Left ventricle myocardium superior (tissue), 1 donor: ENCODE measurements around the gene MYL6B. TPM values are rescaled to one million over a fixed set of nuclear protein-coding genes. Genes with fewer than 3 reads are reported as not detected.
"Not testable (repeated sequence)": the region's sequence is repeated elsewhere in the genome, so short reads cannot be mapped to it uniquely, and the experiment has no call there.

Source experiments
- ATAC-seq: fragments of 200-7000 bp; cut with Tn5 transposase; one replicate; pipeline ENCODE4 v1.9.1; 2020; ENCODE audit warnings: mild to moderate bottlenecking, moderate library complexity
- DNase-seq: peaks from one replicate; pipeline ENCODE4 v3.0.0-alpha.2; 2020
- intact Hi-C: fragments of 100-400 bp; cut with micrococcal nuclease; formaldehyde crosslinking; loops from one replicate; pipeline ENCODE4 v1.11.0; 2022
- long read RNA-seq: library from polyadenylated mRNA; unstranded; transcript quantifications from one replicate; pipeline ENCODE4 v2.0.0, GENCODE V29; 2021
- total RNA-seq: library from RNA; stranded (reverse); fragmentation: NEBNext Ultra II Directional; extraction: Animal tissue kit (Norgen Biotek cat#: 25700); gene quantifications from one replicate; pipeline ENCODE4 v1.2.1, GENCODE V29; 2021
- donor health status: DM: no; HTN: yes; CAD: no; lungs with severe emphysema.

MYL6B gene
- total RNA-seq = 41.4 TPM
- long read RNA-seq, partial matches to known transcripts = 6 of 27 reads
- long read RNA-seq, other reads (novel, unspliced or antisense) = 17 of 27 reads

- ATAC-seq = peak; percentile 96
- intact Hi-C loops = no loop called here
- DNase-seq = peak; percentile 97
Observed at GRCh38 chr12:56152132-56152755, at the start of gene MYL6B. TSS of gene MYL6B (plus strand) at chr12:56152587. CDS start at chr12:56153919, 1,332 bp downstream.

DNA sequence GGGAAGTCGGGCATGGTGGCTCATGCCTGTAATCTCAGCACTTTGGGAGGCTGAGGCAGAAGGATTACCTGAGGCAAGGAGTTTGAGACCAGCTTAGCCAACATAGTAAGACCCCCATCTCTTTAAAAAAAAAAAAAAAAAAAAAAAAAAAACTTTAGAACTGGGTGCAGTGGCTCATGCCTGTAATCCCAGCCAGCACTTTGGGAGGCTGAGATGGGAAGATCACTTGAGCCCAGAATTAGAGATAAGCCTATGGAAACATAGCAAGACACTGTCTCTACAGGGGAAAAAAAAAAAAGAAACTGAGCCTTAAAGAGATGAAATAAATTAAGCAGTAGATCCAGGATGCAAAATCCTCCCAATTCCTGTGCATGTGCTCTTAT is 49.7 kb upstream of the MYL6B start:
- ATAC-seq (no peak), DNase-seq (no peak)
- intact Hi-C loops = no loop called here

GRCh38 chr12:56103066-56103711 is 49.2 kb upstream of the MYL6B start:
- intact Hi-C loops = no loop called here
- DNase-seq = no peak
- no peak for ATAC-seq

- DNase-seq (no peak), ATAC-seq (no peak)
- intact Hi-C loops = no loop called here
Observed at GRCh38 chr12:56103823-56104108, 48.6 kb upstream of the MYL6B start.

DNA sequence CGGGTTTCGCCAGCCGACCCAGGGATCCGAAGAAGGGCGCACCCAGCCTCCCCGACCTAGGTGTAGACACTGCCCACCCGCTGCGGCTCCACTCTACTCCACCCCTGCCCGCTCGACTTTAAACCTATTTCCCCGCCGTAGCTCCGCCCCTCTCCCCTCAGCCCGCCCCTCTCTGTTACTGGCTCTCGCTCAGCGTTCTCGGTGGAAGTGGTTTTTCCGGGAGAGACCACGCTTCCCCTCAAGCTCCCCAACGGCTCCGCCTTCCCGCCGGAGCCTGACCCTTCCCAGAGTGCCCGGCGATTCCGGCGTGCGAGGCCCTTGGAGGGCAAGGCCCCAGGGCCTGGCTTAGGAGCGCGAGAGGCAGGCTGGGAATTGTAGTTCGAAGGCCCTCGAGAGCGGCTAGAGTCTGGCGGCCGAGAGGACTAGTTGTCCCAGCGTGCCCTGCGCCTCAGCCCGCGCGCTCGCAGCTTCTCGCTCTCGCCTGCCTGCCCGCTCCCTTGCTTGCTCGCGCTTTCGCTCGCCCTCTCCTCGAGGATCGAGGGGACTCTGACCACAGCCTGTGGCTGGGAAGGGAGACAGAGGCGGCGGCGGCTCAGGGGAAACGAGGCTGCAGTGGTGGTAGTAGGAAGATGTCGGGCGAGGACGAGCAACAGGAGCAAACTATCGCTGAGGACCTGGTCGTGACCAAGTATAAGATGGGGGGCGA is 48.1 kb upstream of the MYL6B start, which contains the start of gene PA2G4:
Gene PA2G4 (plus strand): TSS at position 451 of the 706 bp plus-strand sequence. CDS start 179 bp downstream, at position 630.
- ATAC-seq = peak; percentile 98
- DNase-seq = peak; percentile 98
- intact Hi-C loops = no loop called here

DNA sequence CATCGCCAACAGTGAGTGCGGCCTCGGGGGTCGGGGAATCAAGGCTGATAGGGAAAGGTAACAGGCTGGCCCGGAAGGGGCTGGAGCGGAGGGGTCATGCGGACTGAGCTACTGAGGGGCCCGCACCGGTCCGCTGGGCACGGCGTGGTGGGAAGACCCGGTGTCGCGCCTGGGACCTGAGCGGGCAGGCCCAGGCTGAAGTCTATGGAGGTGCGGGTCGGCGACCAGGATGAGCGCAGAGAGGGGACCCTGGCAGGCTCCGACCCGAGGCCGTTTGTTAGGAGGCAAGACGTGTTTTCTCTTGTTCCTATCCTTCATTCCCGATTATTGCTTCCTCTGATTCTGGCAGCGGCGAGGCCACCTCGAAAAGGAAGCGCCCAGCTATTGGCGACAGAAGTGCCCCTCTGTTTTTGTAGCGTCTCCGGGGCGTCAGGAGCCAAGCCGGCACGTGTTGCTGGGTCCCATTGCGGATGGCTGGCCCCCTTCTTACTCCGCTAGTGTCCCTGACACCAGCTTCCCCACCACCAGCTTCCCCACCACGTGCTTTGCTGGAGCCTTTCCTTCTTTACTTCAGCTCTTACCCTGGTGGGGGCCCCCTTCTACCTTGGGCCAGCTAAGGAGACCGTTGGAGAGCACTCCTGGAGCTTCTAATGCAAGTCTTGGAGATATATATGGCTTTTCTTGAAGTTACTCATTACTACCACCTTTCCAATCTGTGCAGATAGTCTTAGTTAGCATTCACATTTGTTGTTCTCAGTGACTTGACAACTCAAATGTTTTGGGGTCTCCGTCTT is 47.4 kb upstream of the MYL6B start:
- peak; percentile 60 for DNase-seq
- intact Hi-C loops = no loop called here
- peak; percentile 34 for ATAC-seq

DNA sequence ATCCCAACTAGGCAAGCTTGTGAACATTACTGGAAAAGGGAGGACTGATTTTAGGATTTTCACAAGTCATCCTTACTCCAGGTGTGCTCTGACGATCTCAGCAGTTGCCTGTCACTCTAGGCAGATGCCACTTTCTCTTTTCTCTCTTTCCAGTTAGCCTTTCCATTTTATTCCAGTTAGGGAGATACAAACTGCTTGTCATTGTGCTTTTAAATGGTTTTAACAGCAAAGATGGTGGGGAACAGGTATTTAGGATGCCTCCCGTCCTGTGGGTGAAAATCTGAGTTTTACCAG is 46.8 kb upstream of the MYL6B start:
- no peak for DNase-seq
- intact Hi-C loops = no loop called here
- ATAC-seq = no peak

GRCh38 chr12:56107242-56107641 is 45.1 kb upstream of the MYL6B start:
- DNase-seq (no peak), ATAC-seq (no peak)
- intact Hi-C loops = no loop called here

- DNase-seq (no peak), ATAC-seq (no peak)
- intact Hi-C loops = no loop called here
Observed at GRCh38 chr12:56110571-56110970, 41.8 kb upstream of the MYL6B start.

DNA sequence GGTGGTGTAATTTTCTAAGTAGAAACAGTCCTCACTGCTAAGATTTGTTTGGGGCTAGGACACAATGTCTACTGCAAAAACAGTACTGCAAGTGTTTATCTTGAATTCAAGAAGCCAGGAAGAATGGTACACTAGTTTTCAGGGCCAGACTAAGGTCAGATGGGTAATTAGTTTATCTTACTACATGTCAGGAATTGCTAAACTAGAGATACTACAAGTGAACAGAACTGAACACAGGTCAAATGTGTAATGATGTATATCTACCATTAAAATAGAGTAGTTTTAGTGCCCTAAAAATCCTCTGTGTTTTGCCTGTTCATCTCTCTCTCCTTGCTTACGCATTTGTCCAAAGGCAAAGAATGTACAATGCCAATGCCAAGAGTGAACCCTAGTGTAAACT is 38.3 kb upstream of the MYL6B start:
- intact Hi-C loops = no loop called here
- ATAC-seq (no peak), DNase-seq (no peak)

DNA sequence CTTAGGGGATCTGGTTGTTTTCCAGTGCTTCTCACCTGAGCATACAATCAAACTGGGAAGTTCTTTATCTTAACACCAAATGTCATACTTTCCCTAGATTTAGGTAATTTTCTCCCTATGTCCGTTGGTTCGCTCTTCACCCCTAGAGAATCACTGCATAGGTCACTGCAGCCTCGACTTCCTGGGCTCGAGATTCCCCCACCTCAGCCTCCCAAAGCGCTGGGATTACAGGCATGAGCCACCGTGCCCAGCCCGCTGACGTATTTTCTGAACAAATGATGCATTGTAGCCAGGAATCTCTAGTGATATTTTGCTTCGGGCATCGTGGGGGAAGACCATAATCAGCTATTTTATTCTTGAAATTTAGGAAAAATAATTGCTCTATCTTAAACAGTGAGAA is 37.1 kb upstream of the MYL6B start:
- ATAC-seq (no peak), DNase-seq (peak; percentile 38)
- intact Hi-C loops = no loop called here

DNA sequence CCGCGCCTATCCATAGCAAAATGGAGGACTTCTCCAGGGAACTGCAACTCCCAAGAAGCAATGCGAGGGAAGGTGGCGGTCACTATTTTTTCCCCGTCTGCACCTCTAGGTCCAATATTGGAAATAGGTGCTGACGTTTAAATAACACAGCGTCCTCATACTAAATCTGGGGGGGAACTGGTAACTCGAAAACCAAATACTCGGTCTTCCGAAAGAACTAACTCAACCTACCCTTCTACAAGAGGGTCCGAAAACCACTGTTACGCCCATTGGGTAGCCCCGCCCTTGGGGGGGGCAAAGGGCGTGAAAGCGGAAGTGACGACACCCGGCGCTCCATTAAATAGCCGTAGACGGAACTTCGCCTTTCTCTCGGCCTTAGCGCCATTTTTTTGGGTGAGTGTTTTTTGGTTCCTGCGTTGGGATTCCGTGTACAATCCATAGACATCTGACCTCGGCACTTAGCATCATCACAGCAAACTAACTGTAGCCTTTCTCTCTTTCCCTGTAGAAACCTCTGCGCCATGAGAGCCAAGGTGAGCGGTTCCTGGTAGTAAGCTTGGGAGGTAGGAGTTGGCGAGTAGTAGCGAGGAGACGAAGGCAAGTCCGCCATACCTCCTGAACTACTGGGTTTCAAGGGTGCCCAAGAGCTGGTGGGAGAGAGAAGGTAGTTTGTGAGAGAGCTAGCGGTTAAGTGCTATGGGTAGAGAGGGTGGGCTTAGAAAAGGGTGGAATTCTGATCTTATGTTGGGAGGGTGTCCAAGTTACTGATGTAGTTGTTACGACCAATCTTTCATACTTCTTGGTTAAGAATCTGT is 35.9 kb upstream of the MYL6B start, which contains the start of gene RPL41:
Gene RPL41 (plus strand): TSS at position 367 of the 815 bp plus-strand sequence.
- intact Hi-C loops = no loop called here
- DNase-seq = peak; percentile 96
- ATAC-seq = peak; percentile 78

GRCh38 chr12:56117082-56117706 is 35.2 kb upstream of the MYL6B start:
- DNase-seq, ATAC-seq, intact Hi-C loops: not testable (repeated sequence)

DNA sequence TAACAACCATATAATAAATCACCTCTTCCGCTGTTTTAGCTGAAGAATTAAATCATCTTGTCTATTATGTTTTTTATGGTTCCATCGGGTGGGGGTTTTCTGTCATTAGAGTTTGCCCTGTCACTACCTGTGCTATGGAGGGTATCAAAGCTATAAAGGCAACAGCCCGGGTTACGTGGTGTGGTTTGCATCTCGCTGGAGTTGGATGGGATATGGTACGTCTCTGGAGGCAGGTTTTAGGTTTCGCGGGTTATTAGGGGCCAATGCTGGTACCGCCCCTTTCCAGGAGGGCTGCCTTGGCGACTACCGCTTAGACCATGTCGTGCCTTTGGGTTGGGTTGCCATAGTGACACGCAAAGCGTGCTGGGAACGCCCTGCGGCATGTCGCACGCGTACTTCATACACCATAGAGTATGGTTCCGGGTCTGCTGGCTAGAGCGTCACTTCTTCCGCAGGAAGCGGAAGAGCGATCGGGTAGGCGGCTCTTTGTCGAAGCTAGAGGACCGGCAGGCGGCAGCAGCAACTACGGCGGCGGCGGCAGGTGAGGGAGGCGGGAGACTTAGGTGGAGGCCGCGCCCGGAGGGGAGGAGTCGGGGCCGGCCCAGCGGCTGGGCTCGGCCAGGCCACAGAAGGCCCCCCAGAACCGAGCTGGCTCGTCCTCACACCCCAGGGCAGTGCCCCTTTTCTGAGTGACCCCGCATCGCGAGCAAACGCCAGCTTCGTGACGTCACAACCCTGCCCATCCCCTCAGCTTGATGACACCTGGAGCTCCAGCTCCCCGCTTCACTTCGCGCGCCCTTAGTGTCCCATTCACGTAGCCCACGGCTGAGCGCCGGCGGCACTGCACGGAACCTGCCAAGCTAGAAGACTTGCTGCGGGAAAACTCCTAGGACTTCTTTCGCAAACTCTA is 34.4 kb upstream of the MYL6B start, which contains the start of gene ZC3H10:
Gene ZC3H10 (plus strand): TSS at position 489 of the 910 bp plus-strand sequence. CDS start 2,297 bp downstream, outside the sequence.
- DNase-seq = peak; percentile 97
- ATAC-seq = peak; percentile 85
- intact Hi-C loops = no loop called here

- intact Hi-C loops = no loop called here
- no peak for DNase-seq
- ATAC-seq = no peak
Observed at GRCh38 chr12:56118688-56119357, 33.6 kb upstream of the MYL6B start.

GRCh38 chr12:56119361-56119796 is 33.0 kb upstream of the MYL6B start:
- DNase-seq (peak; percentile 58), ATAC-seq (peak; percentile 44)
- intact Hi-C loops = no loop called here
